Spleen (tissue), 7 donors: ENCODE results near the gene HCN3.

Experiments
- CTCF ChIP-seq, 11 experiments: fragments of 200-600 bp in 7 of 11; fragments of 450-650 bp in 4 of 11; sonication (generic) in 4 of 11; IDR thresholded peaks in 8 of 11; conservative IDR thresholded peaks in 3 of 11; 1 replicate in 7 of 11; 2 replicates in 4 of 11; pipeline versions ENCODE4 v1.4.0 to v1.8.0; 2016 to 2021; ENCODE audit warnings: antibody characterized with exemption in 11 of 11, inconsistent platforms in 4 of 11, mild to moderate bottlenecking in 1 of 11
- POLR2AphosphoS5 ChIP-seq, 3 donors: sonication (generic); formaldehyde crosslinking; IDR thresholded peaks; one replicate each; pipeline ENCODE4 v1.5.1; 2017; ENCODE audit warnings: antibody characterized with exemption in 3 of 3
- donor health status: DM: no; HTN: no; CAD: no; lungs with moderate emphysema.
- donor health status: DM: no; HTN: no; CAD: no.
- donor health status: DM: no; HTN: no; CAD: no.

- TF ChIP-seq POLR2AphosphoS5 (IDR thresholded peaks at IDR 0.05) (no peak), CTCF (IDR thresholded peaks at IDR 0.05 in 8 of 11, conservative IDR thresholded peaks at IDR 0.05 in 3 of 11) (no peak)
Observed at GRCh38 chr1:155293086-155293749, 16.0 kb downstream of the HCN3 start.
